H1 (cell line): ENCODE data around the gene FAM234A. TPM values are rescaled to one million over a fixed set of nuclear protein-coding genes. Genes with fewer than 3 reads are reported as not detected.

Experiments
- CBX5 ChIP-seq: fragments of 300-800, 300-1000 bp; sonication (generic); IDR thresholded peaks from 2 replicates; pipeline ENCODE4 v1.7.1; 2016; ENCODE audit warnings: antibody characterized with exemption, low read length, low read depth
- polyA plus RNA-seq, 7 experiments: library from polyadenylated mRNA; depleted of rRNA in 3 of 7; stranded (reverse) in 5 of 7; unstranded in 2 of 7; fragments of >200 nt in 5 of 7; fragments of 200-250 nt in 2 of 7; gene quantifications; 1 replicate in 5 of 7; 2 replicates in 1 of 7; 4 replicates in 1 of 7; pipeline versions ENCODE4 v1.2.1 to v1.2.3, GENCODE V29; 2011 to 2013; ENCODE audit warnings: missing spikeins in 2 of 7, mixed read lengths in 2 of 7
- total RNA-seq: library from RNA; stranded (reverse); fragmentation: NEBNext Ultra II Directional; extraction: Animal tissue kit (Norgen Biotek cat#: 25700); gene quantifications from 2 replicates; pipeline ENCODE4 v1.2.1, GENCODE V29; 2021

Gene FAM234A
- total and polyA plus RNA-seq, 2 of the 8 experiments (the other 6 are each of a cell fraction or from before 2014, with no cell fraction given): 80.6 to 104 TPM

- no peak for TF ChIP-seq CBX5
These were observed 14.6 kb upstream of the FAM234A start (continued) for GRCh38 chr16:220021-220420.
